Osteocyte (in vitro differentiated cells): ENCODE results near the gene PSMD1. TPM values are rescaled to one million over a fixed set of nuclear protein-coding genes. Genes with fewer than 3 reads are reported as not detected.
"Not testable (repeated sequence)": the region's sequence is repeated elsewhere in the genome, so short reads cannot be mapped to it uniquely, and the experiment has no call there.

Experiments
- DNase-seq: peaks from one replicate; pipeline ENCODE4 v3.0.0; 2021; ENCODE audit warnings: mixed read lengths; ENCODE audit not compliant: unreplicated experiment; ENCODE audit errors: extremely low spot score
- H3K27ac Mint-ChIP-seq: one replicate; pipeline ENCODE4 v1.8.0; 2021; ENCODE audit warnings: mild to moderate bottlenecking, mixed read lengths; ENCODE audit not compliant: unreplicated experiment
- H3K27me3 Mint-ChIP-seq: one replicate; pipeline ENCODE4 v1.8.0; 2021; ENCODE audit warnings: mixed read lengths; ENCODE audit not compliant: unreplicated experiment
- H3K36me3 Mint-ChIP-seq: one replicate; pipeline ENCODE4 v1.8.0; 2021; ENCODE audit warnings: mixed read lengths; ENCODE audit not compliant: unreplicated experiment
- H3K4me1 Mint-ChIP-seq: one replicate; pipeline ENCODE4 v1.8.0; 2021; ENCODE audit warnings: mixed read lengths; ENCODE audit not compliant: unreplicated experiment
- H3K4me3 Mint-ChIP-seq: one replicate; pipeline ENCODE4 v1.8.0; 2021; ENCODE audit warnings: mild to moderate bottlenecking, moderate library complexity, mixed read lengths; ENCODE audit not compliant: unreplicated experiment
- H3K9me3 Mint-ChIP-seq: one replicate; pipeline ENCODE4 v1.8.0; 2021; ENCODE audit warnings: mixed read lengths; ENCODE audit not compliant: unreplicated experiment
- CTCF ChIP-seq: fragments of 200-600 bp; sonication (generic); IDR thresholded peaks from 2 replicates; pipeline ENCODE4 v1.5.0; 2021; ENCODE audit warnings: antibody characterized with exemption, mild to moderate bottlenecking, moderate library complexity
- total RNA-seq: library from RNA; stranded (reverse); gene quantifications from 2 replicates; pipeline ENCODE4 v1.2.1, GENCODE V29; 2021

PSMD1 gene
- total RNA-seq, 1 donor from 2014 or later, result 112 TPM

GRCh38 chr2:231172025-231172424 is 115.4 kb downstream of the PSMD1 start:
- peaks cover under 1% of the 10 kb centered on the region for H3K9me3 Mint-ChIP-seq
- H3K27me3 Mint-ChIP-seq, result no peaks in the 10 kb centered on the region
- no peak overlapping the region for H3K27ac Mint-ChIP-seq
- no peak for DNase-seq
- no peak for TF ChIP-seq CTCF
- H3K4me3 Mint-ChIP-seq, result no peak overlapping the region
- peaks cover 44% of the 10 kb centered on the region for H3K4me1 Mint-ChIP-seq
- H3K36me3 Mint-ChIP-seq, result peaks cover 44% of the 10 kb centered on the region

GRCh38 chr2:231174211-231174651 is 117.6 kb downstream of the PSMD1 start:
- Mint-ChIP-seq H3K4me3 (no peak overlapping the region), H3K27ac (peak overlapping the region; percentile 73), H3K27me3 (no peaks in the 10 kb centered on the region), H3K4me1 (peaks cover 38% of the 10 kb centered on the region), H3K9me3 (peaks cover 4% of the 10 kb centered on the region), H3K36me3 (peaks cover 34% of the 10 kb centered on the region)
- no peak for DNase-seq
- TF ChIP-seq CTCF, result no peak

- Mint-ChIP-seq H3K4me1 (peaks cover 24% of the 10 kb centered on the region), H3K9me3 (peaks cover 4% of the 10 kb centered on the region), H3K4me3 (no peak overlapping the region), H3K36me3 (peaks cover 31% of the 10 kb centered on the region), H3K27ac (peak overlapping the region; percentile 58), H3K27me3 (no peaks in the 10 kb centered on the region)
- DNase-seq, result peak; percentile 46
- no peak for TF ChIP-seq CTCF
Measured at GRCh38 chr2:231176066-231176465, 119.4 kb downstream of the PSMD1 start.

GRCh38 chr2:231177156-231178025 is 120.7 kb downstream of the PSMD1 start:
- peaks cover 32% of the 10 kb centered on the region for H3K4me1 Mint-ChIP-seq
- H3K4me3 Mint-ChIP-seq, result no peak overlapping the region
- peak overlapping the region; percentile 53 for H3K27ac Mint-ChIP-seq
- H3K9me3 Mint-ChIP-seq, result peaks cover 4% of the 10 kb centered on the region
- H3K27me3 Mint-ChIP-seq, result no peaks in the 10 kb centered on the region
- DNase-seq, result peak; percentile 19
- H3K36me3 Mint-ChIP-seq, result peaks cover 26% of the 10 kb centered on the region
- TF ChIP-seq CTCF, result no peak

- not testable (repeated sequence) for H3K4me3 Mint-ChIP-seq, DNase-seq, H3K27ac Mint-ChIP-seq, H3K9me3 Mint-ChIP-seq, H3K27me3 Mint-ChIP-seq
- Mint-ChIP-seq H3K4me1 (peaks cover 32% of the 10 kb centered on the region), H3K36me3 (peaks cover 21% of the 10 kb centered on the region)
Measured at GRCh38 chr2:231178805-231179204, 122.1 kb downstream of the PSMD1 start.
